Medulla oblongata (tissue), 1 donor: ENCODE data around the gene ABCC4.
"Not testable (repeated sequence)": the region's sequence is repeated elsewhere in the genome, so short reads cannot be mapped to it uniquely, and the experiment has no call there.

Experiments used
- DNase-seq: peaks from one replicate; pipeline ENCODE4 v3.0.0-alpha.2; 2015; ENCODE audit errors: extremely low spot score

The ABCC4 gene

GRCh38 chr13:95198606-95199005 lies 102.6 kb downstream of the ABCC4 start:
- DNase-seq = not testable (repeated sequence)

- DNase-seq = no peak
Observed at GRCh38 chr13:95197548-95197947, 103.7 kb downstream of the ABCC4 start.

GRCh38 chr13:95195146-95195545 lies 106.1 kb downstream of the ABCC4 start:
- peak; percentile 74 for DNase-seq

- peak; percentile 83 for DNase-seq
Observed at GRCh38 chr13:95193509-95194230, 107.6 kb downstream of the ABCC4 start.

GRCh38 chr13:95192998-95193397 lies 108.3 kb downstream of the ABCC4 start:
- DNase-seq = no peak

- not testable (repeated sequence) for DNase-seq
Observed at GRCh38 chr13:95192564-95192945, 108.7 kb downstream of the ABCC4 start.

GRCh38 chr13:95191821-95192563 lies 109.3 kb downstream of the ABCC4 start:
- DNase-seq = peak; percentile 90

GRCh38 chr13:95188128-95188527 lies 113.1 kb downstream of the ABCC4 start:
- no peak for DNase-seq

GRCh38 chr13:95185851-95186250 lies 115.4 kb downstream of the ABCC4 start:
- peak; percentile 72 for DNase-seq

GRCh38 chr13:95185311-95185710 lies 115.9 kb downstream of the ABCC4 start:
- no peak for DNase-seq

- no peak for DNase-seq
Observed at GRCh38 chr13:95184317-95184716, 116.9 kb downstream of the ABCC4 start.

GRCh38 chr13:95182570-95183265 lies 118.5 kb downstream of the ABCC4 start:
- no peak for DNase-seq

- DNase-seq = no peak
Observed at GRCh38 chr13:95181586-95181985, 119.7 kb downstream of the ABCC4 start.

- DNase-seq = peak; percentile 52
Observed at GRCh38 chr13:95180513-95181245, 120.6 kb downstream of the ABCC4 start.

- peak; percentile 44 for DNase-seq
Observed at GRCh38 chr13:95176611-95177259, 124.5 kb downstream of the ABCC4 start.

- DNase-seq = no peak
Observed at GRCh38 chr13:95174517-95174916, 126.7 kb downstream of the ABCC4 start.

GRCh38 chr13:95168191-95168590 lies 133.1 kb downstream of the ABCC4 start:
- no peak for DNase-seq

- DNase-seq = not testable (repeated sequence)
Observed at GRCh38 chr13:95167003-95167402, 134.2 kb downstream of the ABCC4 start.

- DNase-seq = no peak
Observed at GRCh38 chr13:95164830-95165229, 136.4 kb downstream of the ABCC4 start.

GRCh38 chr13:95160112-95160906 lies 140.9 kb downstream of the ABCC4 start:
- DNase-seq = no peak

GRCh38 chr13:95159458-95159857 lies 141.8 kb downstream of the ABCC4 start:
- no peak for DNase-seq
